Measurements from ENCODE around the gene CREB3. TPM values are rescaled to one million over a fixed set of nuclear protein-coding genes. Genes with fewer than 3 reads are reported as not detected.

Gene CREB3
- total RNA-seq, 1 experiment from 2014 or later: 54.1 TPM

DNA sequence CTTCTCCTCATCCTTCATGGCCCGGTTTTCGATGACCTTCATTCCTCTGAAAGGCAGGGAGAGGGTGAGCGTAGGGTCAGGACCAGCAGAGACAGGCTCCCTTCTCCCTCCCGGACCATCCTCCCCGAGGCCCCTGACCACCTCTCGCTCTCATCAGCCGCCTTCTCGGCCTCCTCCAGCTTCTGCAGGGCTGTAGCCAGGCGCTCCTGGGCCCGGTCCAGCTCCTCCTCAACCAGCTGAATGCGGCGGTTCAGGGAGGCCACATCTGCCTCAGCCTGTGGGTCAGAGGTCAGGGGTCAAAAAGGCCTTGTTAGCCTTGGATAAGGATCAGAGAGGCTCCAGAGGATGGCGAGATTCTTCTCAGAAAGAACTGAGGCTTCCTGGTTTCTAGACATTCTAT lies 47.0 kb upstream of the CREB3 start:
- Mint-ChIP-seq H3K27ac (ENCODE audit: unreplicated experiment) (no peak overlapping the region), H3K9me3 (ENCODE audit: unreplicated experiment) (no peaks in the 10 kb centered on the region), H3K36me3 (ENCODE audit: insufficient read depth, unreplicated experiment) (peaks cover 6% of the 10 kb centered on the region), H3K4me1 (ENCODE audit: low read depth, unreplicated experiment) (peaks cover 14% of the 10 kb centered on the region), H3K27me3 (ENCODE audit: insufficient read depth, unreplicated experiment) (no peaks in the 10 kb centered on the region), H3K4me3 (ENCODE audit: unreplicated experiment) (no peak overlapping the region)
- no TSS peak for BruUV-seq (replicated peaks)
- intact Hi-C loops (cut with micrococcal nuclease; ENCODE audit: unreplicated experiment): no loop called here
- DNase-seq: no peak
- Histone ChIP-seq H3K36me3 (ENCODE audit: control insufficient read depth, insufficient read depth, low read length) (no peaks in the 10 kb centered on the region), H3K4me3 (ENCODE audit: low read depth, low read length) (no peak overlapping the region), H3K27me3 (replicated peaks; ENCODE audit: control insufficient read depth, insufficient read depth, low read length) (no peaks in the 10 kb centered on the region), H3K4me1 (peaks cover 22% of the 10 kb centered on the region), H3K9me3 (no peaks in the 10 kb centered on the region)
- ChIA-PET POLR2A (interaction anchor here (1.2 kb wide), 1 partner anchor 28 kb away, joined by 5 read pairs; the partner anchor contains the start of genes CCDC107 and RMRP), CTCF (no interaction called here)
- no peak for TF ChIP-seq CTCF (IDR thresholded peaks at IDR 0.05; ENCODE audit: insufficient read depth in 1 of 2, low read depth in 1 of 2, low read length in 1 of 2, severe bottlenecking in 1 of 2, unreplicated experiment in 1 of 2)

- Histone ChIP-seq H3K27me3 (replicated peaks; ENCODE audit: control insufficient read depth, insufficient read depth, low read length) (no peaks in the 10 kb centered on the region), H3K9me3 (no peaks in the 10 kb centered on the region), H3K4me3 (ENCODE audit: low read depth, low read length) (no peak overlapping the region), H3K4me1 (peaks cover 25% of the 10 kb centered on the region), H3K36me3 (ENCODE audit: control insufficient read depth, insufficient read depth, low read length) (no peaks in the 10 kb centered on the region)
- no TSS peak for BruUV-seq (replicated peaks)
- Mint-ChIP-seq H3K9me3 (ENCODE audit: unreplicated experiment) (no peaks in the 10 kb centered on the region), H3K36me3 (ENCODE audit: insufficient read depth, unreplicated experiment) (peaks cover 13% of the 10 kb centered on the region), H3K4me1 (ENCODE audit: low read depth, unreplicated experiment) (peaks cover 8% of the 10 kb centered on the region), H3K27me3 (ENCODE audit: insufficient read depth, unreplicated experiment) (no peaks in the 10 kb centered on the region), H3K4me3 (ENCODE audit: unreplicated experiment) (no peak overlapping the region), H3K27ac (ENCODE audit: unreplicated experiment) (no peak overlapping the region)
- no peak for DNase-seq
- ChIA-PET CTCF (no interaction called here), POLR2A (interaction anchor here (0.6 kb wide), 1 partner anchor 124 kb away, joined by 3 read pairs; no protein-coding TSS in a partner anchor)
- intact Hi-C loops (cut with micrococcal nuclease; ENCODE audit: unreplicated experiment): no loop called here
- TF ChIP-seq CTCF (IDR thresholded peaks at IDR 0.05; ENCODE audit: insufficient read depth in 1 of 2, low read depth in 1 of 2, low read length in 1 of 2, severe bottlenecking in 1 of 2, unreplicated experiment in 1 of 2): no peak
Measured at GRCh38 chr9:35686222-35687203, 46.0 kb upstream of the CREB3 start.

DNA sequence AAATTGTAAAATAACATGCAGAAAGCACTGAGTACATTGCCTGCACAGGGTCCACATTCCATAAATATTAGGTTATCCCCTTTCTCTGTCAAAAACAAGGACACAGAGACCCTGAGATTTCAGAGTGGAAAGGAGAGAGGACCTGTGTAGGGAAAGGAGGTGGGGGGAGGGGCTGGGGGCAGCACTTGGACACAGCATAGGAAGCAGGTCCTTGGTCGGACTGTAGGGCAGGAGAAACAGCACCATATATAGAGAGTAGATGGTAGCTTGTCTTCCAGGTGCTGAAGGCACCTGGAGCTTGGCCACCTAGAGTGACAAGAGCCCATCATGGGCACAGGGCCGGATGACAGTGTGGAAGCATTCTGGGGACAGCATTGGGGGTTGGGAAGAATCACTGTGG lies 45.2 kb upstream of the CREB3 start:
- Histone ChIP-seq H3K9me3 (no peaks in the 10 kb centered on the region), H3K27me3 (replicated peaks; ENCODE audit: control insufficient read depth, insufficient read depth, low read length) (no peaks in the 10 kb centered on the region), H3K4me1 (peaks cover 25% of the 10 kb centered on the region), H3K4me3 (ENCODE audit: low read depth, low read length) (no peak overlapping the region), H3K36me3 (ENCODE audit: control insufficient read depth, insufficient read depth, low read length) (no peaks in the 10 kb centered on the region)
- ChIA-PET POLR2A (interaction anchor here (0.6 kb wide), 1 partner anchor 61 kb away, joined by 3 read pairs; no protein-coding TSS in a partner anchor), CTCF (no interaction called here)
- TF ChIP-seq CTCF (IDR thresholded peaks at IDR 0.05; ENCODE audit: insufficient read depth in 1 of 2, low read depth in 1 of 2, low read length in 1 of 2, severe bottlenecking in 1 of 2, unreplicated experiment in 1 of 2): no peak
- H3K4me3 Mint-ChIP-seq (ENCODE audit: unreplicated experiment): no peak overlapping the region
- no TSS peak for BruUV-seq (replicated peaks)
- no peak overlapping the region for H3K27ac Mint-ChIP-seq (ENCODE audit: unreplicated experiment)
- H3K9me3 Mint-ChIP-seq (ENCODE audit: unreplicated experiment): no peaks in the 10 kb centered on the region
- peaks cover 14% of the 10 kb centered on the region for H3K36me3 Mint-ChIP-seq (ENCODE audit: insufficient read depth, unreplicated experiment)
- peaks cover 8% of the 10 kb centered on the region for H3K4me1 Mint-ChIP-seq (ENCODE audit: low read depth, unreplicated experiment)
- intact Hi-C loops (cut with micrococcal nuclease; ENCODE audit: unreplicated experiment): no loop called here
- no peak for DNase-seq
- H3K27me3 Mint-ChIP-seq (ENCODE audit: insufficient read depth, unreplicated experiment): no peaks in the 10 kb centered on the region
